GM12874 (cell line): Measurements from ENCODE around the gene CYP3A5.

Experiments
- TF ChIP-seq, protein P1 (sequence below): IDR thresholded peaks from 2 replicates; pipeline ENCODE4 v1.5.1; 2011; ENCODE audit warnings: low read depth, mild to moderate bottlenecking, control low read depth, low read length, moderate library complexity; ENCODE audit not compliant: insufficient read depth

CYP3A5 gene

DNA sequence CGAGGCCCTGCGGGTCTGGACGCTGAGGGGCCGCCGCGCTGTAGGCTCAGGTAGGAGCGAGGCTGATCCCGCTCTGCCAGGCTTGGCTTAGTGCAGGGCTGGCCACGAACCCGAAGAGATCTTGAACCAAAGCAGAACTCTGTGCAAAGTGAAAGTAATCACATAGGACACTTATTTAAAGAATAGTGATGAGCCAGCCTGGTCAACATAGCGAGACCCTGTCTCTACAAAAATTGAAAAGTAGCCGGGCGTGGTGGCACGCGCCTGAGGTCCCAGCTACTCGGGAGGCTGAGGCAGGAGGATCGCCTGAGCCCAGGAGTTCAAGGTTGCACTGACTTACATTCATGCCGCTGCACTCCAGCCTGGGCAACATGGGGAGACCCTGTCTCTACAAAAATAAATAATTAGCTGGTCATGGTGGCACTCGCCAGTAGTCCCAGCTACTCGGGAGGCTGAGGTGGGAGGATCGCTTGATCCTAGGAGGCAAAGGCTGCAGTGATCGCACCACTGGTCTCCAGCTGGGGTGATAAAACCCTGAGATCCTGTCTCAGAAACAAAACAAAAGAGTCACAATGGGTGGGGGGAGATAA is 62.5 kb downstream of the CYP3A5 start:
- TF ChIP-seq, protein P1, sequence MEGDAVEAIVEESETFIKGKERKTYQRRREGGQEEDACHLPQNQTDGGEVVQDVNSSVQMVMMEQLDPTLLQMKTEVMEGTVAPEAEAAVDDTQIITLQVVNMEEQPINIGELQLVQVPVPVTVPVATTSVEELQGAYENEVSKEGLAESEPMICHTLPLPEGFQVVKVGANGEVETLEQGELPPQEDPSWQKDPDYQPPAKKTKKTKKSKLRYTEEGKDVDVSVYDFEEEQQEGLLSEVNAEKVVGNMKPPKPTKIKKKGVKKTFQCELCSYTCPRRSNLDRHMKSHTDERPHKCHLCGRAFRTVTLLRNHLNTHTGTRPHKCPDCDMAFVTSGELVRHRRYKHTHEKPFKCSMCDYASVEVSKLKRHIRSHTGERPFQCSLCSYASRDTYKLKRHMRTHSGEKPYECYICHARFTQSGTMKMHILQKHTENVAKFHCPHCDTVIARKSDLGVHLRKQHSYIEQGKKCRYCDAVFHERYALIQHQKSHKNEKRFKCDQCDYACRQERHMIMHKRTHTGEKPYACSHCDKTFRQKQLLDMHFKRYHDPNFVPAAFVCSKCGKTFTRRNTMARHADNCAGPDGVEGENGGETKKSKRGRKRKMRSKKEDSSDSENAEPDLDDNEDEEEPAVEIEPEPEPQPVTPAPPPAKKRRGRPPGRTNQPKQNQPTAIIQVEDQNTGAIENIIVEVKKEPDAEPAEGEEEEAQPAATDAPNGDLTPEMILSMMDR, result no peak

DNA sequence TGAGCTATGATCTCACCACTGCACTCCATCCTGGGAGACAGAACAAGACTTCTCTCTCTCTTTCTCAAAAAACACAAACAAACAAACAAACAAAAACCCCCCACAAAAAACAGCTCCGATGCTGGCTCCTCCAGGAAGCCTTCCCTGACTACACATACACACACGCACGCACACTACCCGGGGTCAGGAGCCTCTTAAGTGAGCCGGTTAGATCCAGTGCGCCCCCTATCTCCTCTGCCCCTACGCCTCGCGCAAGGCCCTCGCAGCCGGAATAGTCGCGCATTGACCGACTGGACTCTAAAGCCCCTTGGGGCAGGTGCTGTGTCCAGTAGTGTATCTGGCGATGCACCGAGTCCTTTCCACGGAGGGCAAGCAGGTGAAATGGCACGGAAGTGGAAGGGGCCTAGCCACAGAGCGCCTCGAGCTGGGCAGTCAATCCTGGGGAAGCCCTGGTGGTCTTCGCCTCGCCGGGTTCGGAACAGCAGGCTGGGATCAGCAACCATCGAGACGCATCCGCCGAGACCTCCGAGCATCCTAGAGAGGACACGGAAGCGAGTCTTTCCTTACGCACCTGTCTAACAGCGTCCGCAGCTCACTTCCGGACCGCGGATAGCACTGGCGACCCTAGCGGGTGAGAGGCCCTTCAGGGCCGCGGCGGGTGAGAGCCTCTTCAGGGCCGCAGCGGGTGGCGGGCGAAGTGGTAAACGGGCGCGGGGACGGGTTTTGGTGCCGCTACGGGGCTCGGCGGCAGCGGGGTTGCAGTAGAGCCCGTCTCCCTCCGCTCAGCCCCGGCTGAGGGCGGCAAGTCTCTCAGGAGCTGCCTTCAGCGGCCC is 63.2 kb downstream of the CYP3A5 start, which contains the start of gene ZSCAN25:
ZSCAN25 (plus strand) TSS at position 588 of the 833 bp plus-strand sequence. CDS start 2,661 bp downstream, outside the sequence.
- TF ChIP-seq, protein P1, result peak; percentile 62

DNA sequence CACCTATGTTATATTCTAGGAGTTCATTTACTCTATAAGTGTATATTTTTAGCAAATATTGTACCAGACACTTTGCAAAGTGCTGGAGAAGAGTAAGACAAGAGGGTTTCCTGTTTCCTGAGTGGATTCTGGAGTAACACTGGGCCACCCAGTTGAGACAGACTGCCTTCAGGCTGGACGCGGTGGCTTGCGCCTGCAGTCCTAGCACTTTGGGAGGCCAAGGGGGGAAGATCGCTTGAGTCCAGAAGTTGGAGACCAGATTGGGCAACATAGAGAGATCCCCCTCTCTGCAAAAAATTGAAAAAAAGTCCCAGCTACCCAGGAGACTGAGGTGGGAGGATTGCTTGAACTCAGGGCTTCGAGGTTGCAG is 63.8 kb downstream of the CYP3A5 start:
- TF ChIP-seq, protein P1, result no peak

DNA sequence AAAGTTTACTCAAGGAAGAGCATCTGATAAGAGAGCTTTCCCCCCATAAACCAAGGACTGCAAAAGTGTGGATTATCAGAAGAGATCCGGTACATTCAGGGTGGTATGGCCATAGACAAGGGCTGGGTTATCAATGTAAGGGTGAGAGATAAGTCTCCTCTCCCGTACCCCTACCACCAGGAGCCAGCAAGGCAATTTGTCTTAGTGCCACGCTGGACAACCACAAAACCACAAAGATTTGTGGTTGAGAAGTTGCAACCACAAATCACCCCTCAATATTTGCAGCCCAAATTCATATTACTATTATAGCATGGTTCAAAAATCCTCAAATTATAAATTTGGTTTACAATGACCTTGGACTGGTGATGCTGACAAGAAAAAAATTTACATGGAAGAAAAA is 65.3 kb downstream of the CYP3A5 start:
- TF ChIP-seq, protein P1, result no peak

DNA sequence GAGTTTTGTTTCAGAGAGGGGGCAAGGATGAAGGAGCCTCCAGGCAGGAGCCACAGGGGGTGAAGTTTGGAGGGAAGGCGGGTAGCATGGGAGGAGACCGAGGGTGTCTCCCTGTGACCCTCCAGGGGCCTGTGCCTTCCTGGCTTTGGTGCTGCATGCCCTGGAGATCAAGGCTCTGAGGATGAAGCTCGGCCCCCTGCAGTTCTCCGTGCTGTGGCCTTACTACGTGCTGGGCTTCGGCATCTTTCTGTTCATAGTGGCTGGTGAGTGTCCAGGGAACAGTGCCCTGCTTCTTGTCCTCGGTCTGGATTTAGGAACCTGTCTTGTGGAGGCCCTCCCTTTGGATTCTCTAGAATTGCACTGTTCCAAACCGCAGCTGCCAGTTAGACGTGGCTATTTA is 72.2 kb downstream of the CYP3A5 start:
- TF ChIP-seq, protein P1, result no peak

DNA sequence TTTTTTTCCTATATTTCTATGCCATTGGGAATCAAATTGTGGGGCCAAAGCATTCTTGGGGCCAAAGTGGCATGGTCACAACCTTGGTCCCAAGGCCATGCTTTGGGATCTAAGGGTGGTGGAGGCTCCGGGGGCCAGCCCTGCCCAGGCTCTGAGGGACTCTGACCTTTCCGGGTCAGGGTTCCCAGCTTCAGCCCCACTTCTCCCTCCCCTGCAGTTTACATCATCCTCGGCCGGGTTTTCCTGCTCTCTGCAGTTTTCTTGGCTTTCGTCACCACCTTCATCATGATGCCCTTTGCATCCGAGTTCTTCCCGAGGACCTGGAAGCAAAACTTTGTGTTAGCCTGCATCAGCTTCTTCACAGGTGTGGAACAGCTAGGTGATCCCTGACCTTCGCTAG is 73.3 kb downstream of the CYP3A5 start:
- TF ChIP-seq, protein P1, result no peak

DNA sequence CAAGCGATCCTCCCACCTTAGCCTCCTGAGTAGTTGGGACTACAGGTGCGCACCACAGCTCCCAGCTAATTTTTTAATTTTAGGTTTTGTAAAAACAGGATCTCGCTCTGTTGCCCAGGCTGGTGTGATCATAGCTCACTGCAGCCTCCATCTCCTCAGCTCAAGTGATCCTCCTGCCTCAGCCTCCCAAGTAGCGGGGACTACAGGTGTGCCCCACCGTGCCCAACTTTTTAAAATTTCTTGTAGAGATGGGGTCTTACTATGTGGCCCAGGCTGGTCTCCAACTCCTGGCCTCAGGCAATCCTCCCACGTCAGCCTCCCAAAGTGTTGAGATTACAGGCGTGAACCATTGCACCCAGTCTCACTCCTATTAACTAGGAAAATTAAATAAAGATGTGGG is 74.3 kb downstream of the CYP3A5 start:
- TF ChIP-seq, protein P1, result no peak
